NCI-H2107 treated with DMSO at 0.1 percent for 48 hours (cell line): ENCODE measurements around the gene ADARB1.

ENCODE experiments used
- DNase-seq: peaks from one replicate; lab custom pipeline; 2025; ENCODE audit not compliant: unreplicated experiment; lab: John Stamatoyannopoulos, UW

Gene ADARB1

GRCh38 chr21:45246386-45247320, 172.3 kb downstream of the ADARB1 start:
- DNase-seq = no peak

- peak; percentile 46 for DNase-seq
Observed at GRCh38 chr21:45248301-45248892, 174.0 kb downstream of the ADARB1 start.

DNA sequence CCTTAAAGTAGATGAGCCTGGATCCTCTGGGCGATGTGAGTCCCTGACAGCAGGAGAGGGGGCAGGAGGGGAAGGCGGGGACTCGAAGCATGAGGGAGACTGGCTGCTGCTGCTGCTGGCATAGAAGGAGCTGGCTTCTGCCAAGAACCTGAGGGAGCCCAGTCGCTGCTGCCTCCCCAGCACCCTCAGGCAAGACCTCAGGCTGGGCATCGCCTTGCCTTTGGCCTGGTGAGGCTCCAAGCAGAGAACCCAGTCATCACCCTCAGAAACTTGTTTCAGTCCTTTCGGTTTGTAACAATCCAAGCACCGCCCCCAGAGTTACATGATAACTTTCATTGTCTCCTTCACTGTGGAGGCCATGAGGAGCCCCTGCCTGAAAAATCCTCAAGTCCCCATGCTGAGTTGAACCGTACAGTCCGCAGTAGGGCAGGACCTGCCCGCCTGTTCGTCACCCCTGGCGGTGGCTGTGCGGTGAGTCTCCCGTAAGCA, 174.6 kb downstream of the ADARB1 start:
- DNase-seq = peak; percentile 46

DNA sequence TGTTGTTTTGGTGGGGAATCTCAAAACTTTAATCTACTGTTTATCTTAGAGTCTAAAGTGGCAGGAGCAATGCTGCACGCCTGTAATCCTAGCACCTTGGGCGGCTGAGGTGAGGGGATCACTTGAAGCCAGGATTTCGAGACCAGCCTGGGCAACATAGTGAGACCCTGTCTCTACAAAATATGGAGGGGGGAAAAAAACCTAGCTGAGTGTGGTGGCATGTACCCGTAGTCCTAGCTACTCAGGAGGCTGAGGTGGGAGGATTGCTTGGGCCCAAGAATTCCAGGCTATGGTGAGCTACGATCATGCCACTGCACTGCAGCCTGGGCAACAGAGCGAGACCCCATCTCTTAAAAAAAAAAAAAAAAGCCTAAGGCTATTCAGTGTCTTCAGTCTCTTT, 175.2 kb downstream of the ADARB1 start:
- DNase-seq = no peak

DNA sequence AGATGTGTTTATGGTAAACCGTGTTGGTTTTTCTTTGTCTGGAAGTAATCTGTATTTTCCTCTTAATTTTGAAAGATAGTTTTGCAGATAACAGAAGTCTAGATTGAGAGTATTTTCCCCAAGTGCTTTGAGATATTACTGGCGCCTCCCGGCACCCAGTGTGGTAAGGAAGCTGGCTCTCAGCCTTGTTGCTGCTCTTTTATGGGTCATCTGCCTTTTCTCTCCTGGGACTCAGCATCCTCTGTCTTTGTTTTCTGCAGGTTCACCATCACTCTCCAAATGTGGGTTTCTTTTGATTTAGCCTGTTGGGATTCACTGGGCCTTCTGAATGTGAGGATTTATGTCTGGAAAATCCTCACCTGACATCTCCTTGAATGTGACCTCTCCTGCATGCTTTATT, 175.9 kb downstream of the ADARB1 start:
- DNase-seq = no peak

GRCh38 chr21:45250914-45251634, 176.7 kb downstream of the ADARB1 start:
- no peak for DNase-seq

- no peak for DNase-seq
Observed at GRCh38 chr21:45251635-45252447, 177.5 kb downstream of the ADARB1 start.

- no peak for DNase-seq
Observed at GRCh38 chr21:45252448-45252925, 178.1 kb downstream of the ADARB1 start.

DNA sequence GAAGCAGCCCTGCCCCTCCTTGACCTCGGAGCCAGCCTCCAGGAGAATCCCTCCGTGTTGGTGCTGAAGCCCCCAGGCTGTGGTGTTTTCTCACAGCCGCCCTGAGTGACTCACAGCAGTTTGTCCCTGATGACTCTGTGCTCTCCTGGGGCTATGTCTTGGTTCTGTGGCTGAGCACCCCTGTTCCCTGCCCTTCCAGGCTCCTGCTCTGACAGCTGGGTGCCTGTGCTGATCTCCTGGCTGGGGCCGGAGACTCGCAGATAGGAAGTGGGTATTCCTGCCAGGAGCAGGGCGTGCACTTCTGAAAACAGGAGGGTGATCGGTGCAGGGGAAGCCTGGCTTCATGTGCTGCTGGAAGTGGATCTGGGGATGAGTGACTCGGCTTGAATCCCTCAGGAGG, 178.8 kb downstream of the ADARB1 start:
- DNase-seq = no peak

DNA sequence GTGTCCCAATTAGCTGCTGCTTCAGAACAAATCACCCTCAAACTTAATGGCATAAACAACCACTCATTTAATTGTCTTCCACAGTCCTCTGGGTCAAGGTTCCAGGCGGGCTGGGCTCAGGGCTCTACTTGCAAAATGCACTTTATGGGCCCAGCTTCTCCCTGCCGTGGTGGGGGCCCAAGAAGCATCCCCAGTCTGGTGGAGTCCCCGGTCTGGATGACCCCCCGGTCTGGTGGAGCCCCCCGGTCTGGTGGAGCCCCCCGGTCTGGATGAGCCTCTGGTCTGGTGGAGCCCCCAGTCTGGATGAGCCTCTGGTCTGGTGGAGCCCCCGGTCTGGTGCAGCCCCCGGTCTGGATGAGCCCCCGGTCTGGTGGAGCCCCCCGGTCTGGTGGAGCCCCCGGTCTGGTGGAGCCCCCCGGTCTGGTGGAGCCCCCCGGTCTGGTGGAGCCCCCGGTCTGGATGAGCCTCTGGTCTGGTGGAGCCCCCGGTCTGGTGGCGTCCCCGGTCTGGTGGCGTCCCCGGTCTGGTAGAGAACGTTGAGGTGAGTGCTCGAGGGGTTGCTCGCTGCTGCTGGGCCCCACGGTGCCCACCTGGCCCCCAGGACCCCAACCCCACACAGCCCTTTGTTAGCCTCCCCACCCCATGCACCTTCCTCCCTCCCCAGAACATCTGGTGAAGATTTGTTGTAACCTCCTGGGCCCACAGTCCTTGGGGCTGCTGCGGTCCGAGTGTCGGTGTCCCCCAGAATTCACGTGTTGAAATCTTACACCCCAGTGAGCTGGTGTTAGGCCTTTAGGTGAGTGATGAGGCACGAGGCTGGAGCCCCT, 179.5 kb downstream of the ADARB1 start:
- DNase-seq = no peak

GRCh38 chr21:45254460-45254930, 180.1 kb downstream of the ADARB1 start:
- DNase-seq = no peak

DNA sequence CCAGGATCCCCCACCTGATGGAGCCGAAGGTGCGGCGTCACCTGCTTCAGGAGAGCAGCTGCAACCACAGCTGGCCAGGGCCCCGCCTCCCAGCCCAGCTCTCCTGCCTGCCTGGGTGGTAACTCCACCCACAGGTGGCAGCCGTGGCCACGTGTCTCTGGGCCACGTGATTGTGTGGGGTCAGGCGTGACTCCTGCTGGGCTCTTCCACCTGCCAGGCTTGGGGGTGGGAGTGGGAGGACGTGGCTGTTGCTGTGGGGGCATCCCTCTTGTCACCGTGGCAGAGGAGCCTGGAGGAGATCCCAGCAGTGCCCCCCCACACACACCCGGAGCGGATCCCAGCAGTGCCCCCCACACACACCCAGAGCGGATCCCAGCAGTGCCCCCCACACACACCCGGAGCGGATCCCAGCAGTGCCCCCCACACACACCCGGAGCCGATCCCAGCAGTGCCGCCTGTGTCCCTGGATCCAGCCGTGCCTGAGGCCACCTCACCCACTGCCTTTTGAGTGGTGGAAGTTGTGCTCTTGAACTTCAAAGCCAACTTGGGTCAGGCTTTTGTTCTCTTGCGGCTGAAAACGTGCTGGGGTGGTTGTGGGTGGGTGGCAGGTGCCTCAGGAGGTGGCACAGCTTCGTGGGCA, 181.1 kb downstream of the ADARB1 start:
- DNase-seq = peak; percentile 75

- peak; percentile 78 for DNase-seq
Observed at GRCh38 chr21:45256021-45256911, 181.9 kb downstream of the ADARB1 start.

- DNase-seq = peak; percentile 20
Observed at GRCh38 chr21:45256912-45257672, 182.7 kb downstream of the ADARB1 start.

DNA sequence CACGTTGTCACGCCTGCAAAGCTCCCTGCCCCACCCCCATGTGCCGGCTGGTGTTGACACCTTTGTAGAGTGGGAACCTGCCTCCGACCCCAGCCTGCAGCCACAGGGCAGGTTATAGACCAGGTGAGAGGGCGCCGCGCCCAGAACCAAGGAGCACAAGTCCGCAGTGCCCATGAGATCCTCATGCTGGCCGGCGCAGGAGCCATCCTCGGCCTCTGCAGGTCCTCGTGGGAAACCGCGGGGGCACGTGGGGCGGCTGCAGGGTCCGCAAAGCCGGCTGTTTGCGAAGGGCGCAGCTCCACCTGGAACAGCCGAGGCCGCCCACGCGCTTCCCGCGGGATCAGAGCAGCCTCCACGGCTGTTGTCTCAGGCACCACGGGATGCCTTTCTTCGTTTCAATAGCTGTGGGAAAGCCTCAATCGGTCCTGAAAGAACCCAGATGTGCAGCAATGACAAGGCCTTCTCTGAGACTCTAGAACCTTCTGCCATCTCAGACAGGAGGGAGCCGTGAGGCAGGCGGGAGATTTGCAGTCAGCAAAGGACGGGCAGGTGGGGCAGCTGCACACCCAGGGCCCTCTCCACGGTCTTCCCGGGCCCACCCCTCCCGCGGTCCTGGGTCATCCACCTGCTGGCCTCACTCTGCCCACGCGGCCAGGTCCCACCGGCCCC, 183.4 kb downstream of the ADARB1 start:
- DNase-seq = no peak

DNA sequence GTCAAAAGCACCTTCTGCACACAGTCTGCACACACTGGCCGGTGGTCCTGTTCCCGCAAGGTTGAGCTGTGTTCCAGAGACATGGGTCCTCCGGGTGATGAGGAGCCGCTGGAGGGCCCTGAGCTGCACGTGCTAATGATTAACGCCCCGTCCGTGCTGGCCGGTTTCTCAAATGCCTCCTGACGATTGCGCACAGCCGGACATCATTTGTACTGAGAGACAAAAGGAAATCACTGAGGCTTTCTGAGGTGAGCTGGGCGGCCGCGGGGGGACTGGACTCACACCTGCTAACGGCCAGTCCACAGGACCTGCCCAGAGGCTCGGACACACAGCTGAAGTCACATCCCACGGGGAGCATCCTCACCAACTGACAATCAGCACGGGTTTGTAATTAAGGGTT, 184.1 kb downstream of the ADARB1 start:
- no peak for DNase-seq
